HepG2 (cell line): Measurements from ENCODE around the gene BPIFB4. TPM values are rescaled to one million over a fixed set of nuclear protein-coding genes. Genes with fewer than 3 reads are reported as not detected.
A peak's percentile ranks its signal among the peaks of the same experiment; 100 is the strongest.

Experiments used
- ARID5B ChIP-seq: IDR thresholded peaks from 2 replicates; pipeline ENCODE4 v1.4.0; 2020; ENCODE audit warnings: mild to moderate bottlenecking, missing genetic modification reagents
- FOSL2 ChIP-seq: sonication (generic); formaldehyde crosslinking; IDR thresholded peaks from 2 replicates; pipeline ENCODE4 v1.4.0; 2020; ENCODE audit warnings: missing genetic modification reagents
- HDAC2 ChIP-seq: sonication (generic); formaldehyde crosslinking; IDR thresholded peaks from 2 replicates; pipeline ENCODE4 v1.4.0; 2020; ENCODE audit warnings: missing genetic modification reagents
- IRF2 ChIP-seq: IDR thresholded peaks from 2 replicates; pipeline ENCODE4 v1.6.1; 2018; ENCODE audit warnings: missing genetic modification reagents, missing compliant biosample characterization
- KDM5B ChIP-seq: sonication (generic); formaldehyde crosslinking; IDR thresholded peaks from 2 replicates; pipeline ENCODE4 v1.4.0; 2020; ENCODE audit warnings: missing genetic modification reagents, mild to moderate bottlenecking, borderline replicate concordance
- MBD4 ChIP-seq: IDR thresholded peaks from 2 replicates; pipeline ENCODE4 v1.6.1; 2012; ENCODE audit warnings: low read length, inconsistent platforms, borderline replicate concordance
- ZBTB34 ChIP-seq: sonication (generic); formaldehyde crosslinking; IDR thresholded peaks from 2 replicates; pipeline ENCODE4 v1.8.0; 2022; ENCODE audit warnings: mild to moderate bottlenecking, missing genetic modification reagents
- ZIK1 ChIP-seq: sonication (generic); formaldehyde crosslinking; IDR thresholded peaks from 2 replicates; pipeline ENCODE4 v1.5.0; 2020; ENCODE audit warnings: mild to moderate bottlenecking, low read depth, missing genetic modification reagents, borderline replicate concordance
- ZNF138 ChIP-seq: sonication (generic); formaldehyde crosslinking; IDR thresholded peaks from 2 replicates; pipeline ENCODE4 v1.5.0; 2020; ENCODE audit warnings: mild to moderate bottlenecking, low read depth, missing genetic modification reagents
- ZNF296 ChIP-seq: sonication (generic); formaldehyde crosslinking; conservative IDR thresholded peaks from 2 replicates; pipeline ENCODE4 v1.5.0; 2020; ENCODE audit warnings: mild to moderate bottlenecking, missing genetic modification reagents
- ZNF563 ChIP-seq: sonication (generic); formaldehyde crosslinking; IDR thresholded peaks from 2 replicates; pipeline ENCODE4 v1.8.0; 2022; ENCODE audit warnings: mild to moderate bottlenecking, moderate library complexity, missing genetic modification reagents
- ZNF615 ChIP-seq: sonication (generic); formaldehyde crosslinking; IDR thresholded peaks from 2 replicates; pipeline ENCODE4 v1.5.0; 2020; ENCODE audit warnings: mild to moderate bottlenecking, missing genetic modification reagents, borderline replicate concordance
- ZNF747 ChIP-seq: sonication (generic); formaldehyde crosslinking; IDR thresholded peaks from 2 replicates; pipeline ENCODE4 v1.8.1; 2023; ENCODE audit warnings: missing genetic modification reagents, mild to moderate bottlenecking, borderline replicate concordance
- ZNF776 ChIP-seq: sonication (generic); formaldehyde crosslinking; IDR thresholded peaks from 2 replicates; pipeline ENCODE4 v1.4.0; 2020; ENCODE audit warnings: mild to moderate bottlenecking, missing genetic modification reagents
- ZNF841 ChIP-seq: sonication (generic); formaldehyde crosslinking; IDR thresholded peaks from 2 replicates; pipeline ENCODE4 v1.8.1; 2023; ENCODE audit warnings: missing genetic modification reagents, borderline replicate concordance
- polyA plus RNA-seq, 8 experiments: library from polyadenylated mRNA; depleted of rRNA in 3 of 8; stranded (reverse) in 7 of 8; unstranded in 1 of 8; fragments of >200 nt; fragmentation: Illumina TruSeq in 4 of 8; extraction: Trizol in 4 of 8; gene quantifications; 2 replicates each; pipeline versions ENCODE4 v1.2.1 to v1.2.3, GENCODE V29; 2011 to 2016; ENCODE audit warnings: low read depth in 4 of 8, missing spikeins in 1 of 8, mixed read lengths in 1 of 8; ENCODE audit not compliant: insufficient read depth in 1 of 8
- total RNA-seq, 5 experiments: library from RNA; depleted of rRNA; stranded (reverse); fragments of >200 nt; fragmentation: Illumina TruSeq; extraction: Trizol; gene quantifications; 2 replicates each; pipeline ENCODE4 v1.2.3, GENCODE V29; 2016; ENCODE audit warnings: low read depth in 1 of 5
- TF ChIP-seq, protein P1 (sequence below), 2 experiments: sonication (generic) in 1 of 2; formaldehyde crosslinking in 1 of 2; IDR thresholded peaks; 2 replicates each; pipeline versions ENCODE4 v1.5.1 to v1.6.1; 2011 to 2020; ENCODE audit warnings: borderline replicate concordance in 1 of 2, low read depth in 1 of 2, low read length in 1 of 2, mild to moderate bottlenecking in 1 of 2, missing genetic modification reagents in 1 of 2, moderate library complexity in 1 of 2
- TF ChIP-seq, protein P2 (sequence below): sonication (generic); formaldehyde crosslinking; IDR thresholded peaks from 2 replicates; pipeline ENCODE4 v1.4.0; 2020; ENCODE audit warnings: missing genetic modification reagents, borderline replicate concordance

Gene BPIFB4
- total and polyA plus RNA-seq, 2 of the 13 experiments (the other 11 are each of a cell fraction or from before 2014, with no cell fraction given), result 0.09 TPM; not detected in 1

DNA sequence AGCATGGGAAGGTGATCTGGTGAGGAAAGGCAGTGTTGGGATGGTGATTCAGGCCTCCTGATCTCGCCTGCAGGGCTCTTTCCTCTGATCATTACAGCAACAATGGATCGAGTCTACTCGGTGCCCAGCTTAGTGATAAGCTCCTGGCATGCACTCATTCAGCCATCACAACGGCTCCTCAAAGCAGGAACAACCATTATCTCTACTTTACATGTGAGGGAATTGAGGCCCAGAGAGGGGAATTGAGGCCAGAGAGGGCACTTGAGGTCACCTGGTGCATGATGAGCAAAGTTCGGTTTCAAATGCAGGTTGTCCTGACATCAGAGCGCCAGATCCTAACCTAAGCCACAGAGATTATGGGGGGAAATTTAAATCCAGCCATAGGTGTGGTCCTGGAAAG lies 46.5 kb downstream of the BPIFB4 start (continued):
- TF ChIP-seq, protein P1, sequence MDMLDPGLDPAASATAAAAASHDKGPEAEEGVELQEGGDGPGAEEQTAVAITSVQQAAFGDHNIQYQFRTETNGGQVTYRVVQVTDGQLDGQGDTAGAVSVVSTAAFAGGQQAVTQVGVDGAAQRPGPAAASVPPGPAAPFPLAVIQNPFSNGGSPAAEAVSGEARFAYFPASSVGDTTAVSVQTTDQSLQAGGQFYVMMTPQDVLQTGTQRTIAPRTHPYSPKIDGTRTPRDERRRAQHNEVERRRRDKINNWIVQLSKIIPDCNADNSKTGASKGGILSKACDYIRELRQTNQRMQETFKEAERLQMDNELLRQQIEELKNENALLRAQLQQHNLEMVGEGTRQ (IDR thresholded peaks at IDR 0.05; ENCODE audit: low read depth, low read length), result no peak
- TF ChIP-seq, protein P1 (CRISPR knock-in tag; IDR thresholded peaks at IDR 0.05; ENCODE audit: borderline replicate concordance), result no peak
- no peak for TF ChIP-seq ZNF563 (CRISPR knock-in tag)
- no peak for TF ChIP-seq HDAC2 (CRISPR knock-in tag)
- TF ChIP-seq ZNF296, result no peak
- TF ChIP-seq ZIK1 (CRISPR knock-in tag), result no peak
- TF ChIP-seq, protein P2, sequence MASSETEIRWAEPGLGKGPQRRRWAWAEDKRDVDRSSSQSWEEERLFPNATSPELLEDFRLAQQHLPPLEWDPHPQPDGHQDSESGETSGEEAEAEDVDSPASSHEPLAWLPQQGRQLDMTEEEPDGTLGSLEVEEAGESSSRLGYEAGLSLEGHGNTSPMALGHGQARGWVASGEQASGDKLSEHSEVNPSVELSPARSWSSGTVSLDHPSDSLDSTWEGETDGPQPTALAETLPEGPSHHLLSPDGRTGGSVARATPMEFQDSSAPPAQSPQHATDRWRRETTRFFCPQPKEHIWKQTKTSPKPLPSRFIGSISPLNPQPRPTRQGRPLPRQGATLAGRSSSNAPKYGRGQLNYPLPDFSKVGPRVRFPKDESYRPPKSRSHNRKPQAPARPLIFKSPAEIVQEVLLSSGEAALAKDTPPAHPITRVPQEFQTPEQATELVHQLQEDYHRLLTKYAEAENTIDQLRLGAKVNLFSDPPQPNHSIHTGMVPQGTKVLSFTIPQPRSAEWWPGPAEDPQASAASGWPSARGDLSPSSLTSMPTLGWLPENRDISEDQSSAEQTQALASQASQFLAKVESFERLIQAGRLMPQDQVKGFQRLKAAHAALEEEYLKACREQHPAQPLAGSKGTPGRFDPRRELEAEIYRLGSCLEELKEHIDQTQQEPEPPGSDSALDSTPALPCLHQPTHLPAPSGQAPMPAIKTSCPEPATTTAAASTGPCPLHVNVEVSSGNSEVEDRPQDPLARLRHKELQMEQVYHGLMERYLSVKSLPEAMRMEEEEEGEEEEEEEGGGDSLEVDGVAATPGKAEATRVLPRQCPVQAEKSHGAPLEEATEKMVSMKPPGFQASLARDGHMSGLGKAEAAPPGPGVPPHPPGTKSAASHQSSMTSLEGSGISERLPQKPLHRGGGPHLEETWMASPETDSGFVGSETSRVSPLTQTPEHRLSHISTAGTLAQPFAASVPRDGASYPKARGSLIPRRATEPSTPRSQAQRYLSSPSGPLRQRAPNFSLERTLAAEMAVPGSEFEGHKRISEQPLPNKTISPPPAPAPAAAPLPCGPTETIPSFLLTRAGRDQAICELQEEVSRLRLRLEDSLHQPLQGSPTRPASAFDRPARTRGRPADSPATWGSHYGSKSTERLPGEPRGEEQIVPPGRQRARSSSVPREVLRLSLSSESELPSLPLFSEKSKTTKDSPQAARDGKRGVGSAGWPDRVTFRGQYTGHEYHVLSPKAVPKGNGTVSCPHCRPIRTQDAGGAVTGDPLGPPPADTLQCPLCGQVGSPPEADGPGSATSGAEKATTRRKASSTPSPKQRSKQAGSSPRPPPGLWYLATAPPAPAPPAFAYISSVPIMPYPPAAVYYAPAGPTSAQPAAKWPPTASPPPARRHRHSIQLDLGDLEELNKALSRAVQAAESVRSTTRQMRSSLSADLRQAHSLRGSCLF (CRISPR knock-in tag), result no peak
- TF ChIP-seq ZNF841 (CRISPR knock-in tag), result no peak
- no peak for TF ChIP-seq ZBTB34 (CRISPR knock-in tag)
- no peak for TF ChIP-seq ZNF747 (CRISPR knock-in tag)
- no peak for TF ChIP-seq IRF2 (CRISPR knock-in tag)
- TF ChIP-seq MBD4, result no peak
- TF ChIP-seq ZNF615 (CRISPR knock-in tag), result no peak
- no peak for TF ChIP-seq KDM5B (CRISPR knock-in tag)
- no peak for TF ChIP-seq ZNF138 (CRISPR knock-in tag)
- TF ChIP-seq FOSL2 (CRISPR knock-in tag), result 0 out of 2 replicates have a peak, but pooled peaks have one; percentile 6
- peak; percentile 45; the same call in 1 of the 2 replicates for TF ChIP-seq ARID5B
- no peak for TF ChIP-seq ZNF776 (CRISPR knock-in tag)
